OCI-LY1 (cell line): ENCODE results near the gene SEMA3F.

Experiments
- H2AFZ ChIP-seq: fragments of 200-600 bp; sonication (generic), shearing (Covaris generic); 2 replicates; pipeline ENCODE4 v1.6.0; 2014; ENCODE audit warnings: antibody characterized with exemption, mild to moderate bottlenecking, low read length
- H3F3A ChIP-seq: fragments of 200-600 bp; sonication (generic), shearing (Covaris generic); 2 replicates; pipeline ENCODE4 v1.6.0; 2014; ENCODE audit warnings: mild to moderate bottlenecking, antibody characterized with exemption, low read length, moderate library complexity; ENCODE audit not compliant: insufficient read depth
- H3K27ac ChIP-seq: fragments of 200-600 bp; sonication (generic); 2 replicates; pipeline ENCODE4 v1.5.1; 2014; ENCODE audit warnings: low read length, mixed run types, mild to moderate bottlenecking, low read depth; ENCODE audit not compliant: poor library complexity, severe bottlenecking
- H3K27me3 ChIP-seq: fragments of 200-600 bp; sonication (generic); 2 replicates; pipeline ENCODE4 v1.6.0; 2014; ENCODE audit warnings: antibody characterized with exemption, mild to moderate bottlenecking, low read length, moderate library complexity; ENCODE audit not compliant: insufficient read depth
- H3K36me3 ChIP-seq: fragments of 200-600 bp; sonication (generic); 2 replicates; pipeline ENCODE4 v1.6.1; 2014; ENCODE audit warnings: mild to moderate bottlenecking, antibody characterized with exemption, low read length, moderate library complexity, mixed read lengths; ENCODE audit not compliant: insufficient read depth
- H3K4me1 ChIP-seq: fragments of 200-600 bp; sonication (generic); 2 replicates; pipeline ENCODE4 v1.5.1; 2014; ENCODE audit warnings: mild to moderate bottlenecking, low read length, moderate library complexity; ENCODE audit not compliant: insufficient read depth, severe bottlenecking
- H3K4me2 ChIP-seq: fragments of 200-600 bp; sonication (generic), shearing (Covaris generic); 2 replicates; pipeline ENCODE4 v1.6.1; 2014; ENCODE audit warnings: low read length
- H3K4me3 ChIP-seq: fragments of 200-600 bp; sonication (generic); 2 replicates; pipeline ENCODE4 v1.5.1; 2014; ENCODE audit warnings: low read length, low read depth, mild to moderate bottlenecking, mixed read lengths; ENCODE audit not compliant: poor library complexity, severe bottlenecking
- H3K79me2 ChIP-seq: fragments of 200-600 bp; shearing (Covaris generic); 2 replicates; pipeline ENCODE4 v1.6.1; 2016; ENCODE audit warnings: mixed run types, low read length, mixed read lengths; ENCODE audit not compliant: insufficient read depth
- H3K9ac ChIP-seq: fragments of 200-600 bp; sonication (generic), shearing (Covaris generic); 2 replicates; pipeline ENCODE4 v1.6.1; 2014; ENCODE audit warnings: mild to moderate bottlenecking, low read length, mixed read lengths
- H3K9me2 ChIP-seq: fragments of 200-600 bp; sonication (generic), shearing (Covaris generic); 2 replicates; pipeline ENCODE4 v1.6.1; 2014; ENCODE audit warnings: low read depth, mild to moderate bottlenecking, low read length, mixed read lengths
- H3K9me3 ChIP-seq: fragments of 200-600 bp; shearing (Covaris generic); 2 replicates; pipeline ENCODE4 v1.6.1; 2014; ENCODE audit warnings: low read length, mixed read lengths
- H4K20me1 ChIP-seq: fragments of 200-600 bp; sonication (generic), shearing (Covaris generic); 2 replicates; pipeline ENCODE4 v1.6.0; 2016; ENCODE audit warnings: mild to moderate bottlenecking, low read length; ENCODE audit not compliant: insufficient read depth
- EZH2 ChIP-seq: fragments of 200-600 bp; sonication (generic), shearing (Covaris generic); IDR thresholded peaks from 2 replicates; pipeline ENCODE4 v1.8.0; 2017; ENCODE audit warnings: borderline replicate concordance, mixed run types, mild to moderate bottlenecking, antibody characterized with exemption, low read length, moderate library complexity, mixed read lengths
- TF ChIP-seq, protein P1 (sequence below): fragments of 200-600 bp; sonication (generic), shearing (Covaris generic); IDR thresholded peaks from 2 replicates; pipeline ENCODE4 v1.5.1; 2017; ENCODE audit warnings: mild to moderate bottlenecking, antibody characterized with exemption, low read length, moderate library complexity, mixed read lengths

The SEMA3F gene

DNA sequence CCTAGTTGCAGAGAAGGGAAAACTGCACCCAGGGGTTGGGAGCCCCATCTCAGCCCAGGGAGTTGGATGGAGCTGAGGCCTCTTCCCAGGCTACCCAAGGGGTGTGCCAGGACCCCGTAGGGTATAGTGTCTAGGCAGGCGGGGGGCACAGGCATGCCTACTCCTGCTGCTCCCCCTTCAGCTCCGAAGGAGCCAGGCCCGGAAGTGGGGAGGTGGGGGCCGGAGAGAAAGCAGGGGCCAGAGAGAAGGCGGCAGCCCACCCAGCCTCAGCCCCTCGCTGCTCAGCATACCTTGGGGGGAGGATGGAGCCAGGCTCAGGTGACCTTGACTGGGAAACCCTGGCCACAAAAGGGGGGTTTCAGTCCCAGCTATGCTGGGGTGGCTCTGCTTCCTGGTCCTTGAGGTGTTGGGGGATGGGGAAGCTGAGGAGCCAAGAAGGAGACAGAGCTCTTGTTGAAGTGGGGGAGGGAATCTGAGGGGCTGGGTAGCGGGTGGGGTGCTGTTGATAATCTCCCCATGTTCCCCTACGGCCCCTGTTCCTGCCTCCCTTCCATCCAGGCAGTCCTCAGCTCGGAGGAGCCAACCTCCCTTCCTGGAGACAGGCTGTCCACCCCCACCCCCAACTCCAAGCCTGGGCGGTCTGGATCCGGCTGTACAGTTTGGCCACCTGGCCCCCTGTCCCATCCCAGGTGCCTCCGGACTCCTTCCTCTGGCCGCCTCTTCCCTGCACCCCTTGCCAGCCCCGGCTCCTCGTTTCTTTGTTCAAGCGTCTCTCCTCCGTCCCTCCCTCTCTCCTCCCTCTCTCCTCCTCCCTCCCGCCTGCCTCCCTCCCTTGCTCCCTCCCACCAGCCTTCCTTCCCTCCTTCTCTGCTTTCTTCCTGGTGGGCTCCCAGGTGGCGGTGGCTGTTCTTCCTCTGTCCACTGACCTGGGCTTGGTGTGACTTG is 1.7 kb downstream of the SEMA3F start:
- Histone ChIP-seq H3K79me2 (no peaks in the 10 kb centered on the region), H3K9me2 (no peaks in the 10 kb centered on the region), H3K27me3 (peaks cover 21% of the 10 kb centered on the region; the same call in 1 of the 2 replicates), H3K9ac (no peak overlapping the region), H2AFZ (no peak overlapping the region), H3F3A (no peaks in the 10 kb centered on the region), H3K4me3 (no peak overlapping the region), H3K9me3 (no peaks in the 10 kb centered on the region), H3K27ac (no peak overlapping the region), H4K20me1 (no peaks in the 10 kb centered on the region), H3K4me2 (no peak overlapping the region), H3K4me1 (peaks cover 9% of the 10 kb centered on the region), H3K36me3 (no peaks in the 10 kb centered on the region)
- TF ChIP-seq EZH2: no peak

DNA sequence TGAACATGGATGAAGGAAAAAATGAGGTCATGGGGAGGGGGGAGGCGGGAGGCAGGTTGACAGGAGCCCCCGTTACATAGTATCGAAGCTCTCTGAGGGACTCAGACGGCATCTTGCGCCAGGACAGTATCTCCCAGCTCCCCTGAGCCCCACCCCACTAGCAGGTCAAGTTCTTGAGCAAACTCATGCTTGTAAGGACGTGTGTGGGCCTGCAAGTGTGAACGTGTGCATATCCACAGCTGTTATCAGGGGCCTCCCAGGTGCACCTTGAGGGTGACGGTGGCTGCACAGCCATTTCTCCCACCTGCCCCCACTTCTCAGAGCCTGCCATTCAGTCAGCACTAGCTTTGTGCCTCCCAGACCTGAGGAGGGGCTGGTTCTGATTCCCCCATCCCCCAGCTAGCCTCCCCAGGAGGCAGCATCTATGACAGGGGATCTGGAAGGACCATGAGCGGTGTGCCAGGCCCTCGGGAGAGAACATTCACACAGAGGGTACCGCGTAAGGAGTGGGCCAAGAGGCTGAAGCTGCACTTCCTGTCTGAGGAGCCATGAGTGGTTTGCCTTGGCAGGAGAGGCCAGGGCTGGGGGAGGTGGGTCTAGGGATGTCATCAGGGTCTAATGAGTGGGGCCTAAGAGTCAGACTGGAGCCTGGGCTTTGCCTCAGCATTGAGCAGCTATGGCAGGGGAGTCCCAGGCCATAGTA is 2.9 kb downstream of the SEMA3F start:
- TF ChIP-seq, protein P1, sequence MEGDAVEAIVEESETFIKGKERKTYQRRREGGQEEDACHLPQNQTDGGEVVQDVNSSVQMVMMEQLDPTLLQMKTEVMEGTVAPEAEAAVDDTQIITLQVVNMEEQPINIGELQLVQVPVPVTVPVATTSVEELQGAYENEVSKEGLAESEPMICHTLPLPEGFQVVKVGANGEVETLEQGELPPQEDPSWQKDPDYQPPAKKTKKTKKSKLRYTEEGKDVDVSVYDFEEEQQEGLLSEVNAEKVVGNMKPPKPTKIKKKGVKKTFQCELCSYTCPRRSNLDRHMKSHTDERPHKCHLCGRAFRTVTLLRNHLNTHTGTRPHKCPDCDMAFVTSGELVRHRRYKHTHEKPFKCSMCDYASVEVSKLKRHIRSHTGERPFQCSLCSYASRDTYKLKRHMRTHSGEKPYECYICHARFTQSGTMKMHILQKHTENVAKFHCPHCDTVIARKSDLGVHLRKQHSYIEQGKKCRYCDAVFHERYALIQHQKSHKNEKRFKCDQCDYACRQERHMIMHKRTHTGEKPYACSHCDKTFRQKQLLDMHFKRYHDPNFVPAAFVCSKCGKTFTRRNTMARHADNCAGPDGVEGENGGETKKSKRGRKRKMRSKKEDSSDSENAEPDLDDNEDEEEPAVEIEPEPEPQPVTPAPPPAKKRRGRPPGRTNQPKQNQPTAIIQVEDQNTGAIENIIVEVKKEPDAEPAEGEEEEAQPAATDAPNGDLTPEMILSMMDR: no peak
- no peak for TF ChIP-seq EZH2
- Histone ChIP-seq H3F3A (no peaks in the 10 kb centered on the region), H3K79me2 (no peaks in the 10 kb centered on the region), H3K4me3 (no peak overlapping the region), H3K27me3 (peaks cover 21% of the 10 kb centered on the region; the same call in 1 of the 2 replicates), H4K20me1 (no peaks in the 10 kb centered on the region), H3K9me3 (no peaks in the 10 kb centered on the region), H3K9ac (no peak overlapping the region), H2AFZ (no peak overlapping the region), H3K36me3 (no peaks in the 10 kb centered on the region), H3K27ac (no peak overlapping the region), H3K4me2 (no peak overlapping the region), H3K9me2 (no peaks in the 10 kb centered on the region), H3K4me1 (peaks cover 9% of the 10 kb centered on the region)

DNA sequence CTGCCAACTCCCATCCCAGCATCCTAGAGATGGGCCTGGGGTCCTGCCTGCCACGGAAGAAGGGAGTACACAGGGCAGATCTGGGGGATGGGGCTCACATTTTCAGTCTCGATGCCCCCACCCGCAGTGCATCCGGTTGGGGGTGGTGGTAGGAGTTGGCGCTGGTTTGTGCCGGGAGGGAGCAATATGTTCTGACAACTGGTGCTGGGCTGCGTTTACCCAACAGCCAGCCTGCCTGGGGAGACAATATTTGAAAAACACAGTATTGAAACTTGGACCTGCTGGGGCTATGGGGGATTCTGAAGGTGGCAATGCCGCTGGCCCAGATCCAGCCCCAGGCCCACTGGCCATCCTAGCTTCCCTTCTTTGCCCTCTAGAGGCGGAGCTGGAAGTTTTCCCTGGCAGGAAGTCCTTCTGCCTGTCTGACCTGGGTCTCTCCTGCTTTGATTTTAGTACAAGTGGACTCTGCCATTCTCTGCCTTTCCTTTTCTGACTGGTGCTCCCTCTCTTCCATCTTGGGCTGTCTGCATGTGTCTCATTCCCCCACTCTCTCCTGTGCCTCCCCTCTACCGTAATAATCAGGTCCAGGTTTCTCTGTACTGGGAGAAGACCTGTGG is 3.5 kb downstream of the SEMA3F start:
- no peak overlapping the region for H2AFZ ChIP-seq
- no peaks in the 10 kb centered on the region for H3K79me2 ChIP-seq
- H3K4me1 ChIP-seq: peaks cover 9% of the 10 kb centered on the region
- TF ChIP-seq EZH2: no peak
- TF ChIP-seq, protein P1: no peak
- H3F3A ChIP-seq: no peaks in the 10 kb centered on the region
- H3K9me2 ChIP-seq: no peaks in the 10 kb centered on the region
- no peaks in the 10 kb centered on the region for H4K20me1 ChIP-seq
- no peak overlapping the region for H3K27ac ChIP-seq
- H3K36me3 ChIP-seq: no peaks in the 10 kb centered on the region
- H3K4me2 ChIP-seq: no peak overlapping the region
- H3K9me3 ChIP-seq: no peaks in the 10 kb centered on the region
- H3K27me3 ChIP-seq: peaks cover 21% of the 10 kb centered on the region; the same call in 1 of the 2 replicates
- no peak overlapping the region for H3K9ac ChIP-seq
- no peak overlapping the region for H3K4me3 ChIP-seq
